Fibroblast of villous mesenchyme (primary cell): ENCODE results near the gene COL4A3. TPM values are rescaled to one million over a fixed set of nuclear protein-coding genes. Genes with fewer than 3 reads are reported as not detected.

Experiments used
- DNase-seq: peaks from one replicate; pipeline ENCODE4 v3.0.0-alpha.2; 2010; ENCODE audit warnings: low read depth
- H3K4me3 ChIP-seq: 2 replicates; pipeline ENCODE4 v1.5.1; 2011; ENCODE audit warnings: low read depth, mild to moderate bottlenecking, low read length
- total RNA-seq: library from RNA; depleted of rRNA; stranded (reverse); fragments of >200 nt; gene quantifications from 2 replicates; pipeline ENCODE4 v1.2.3, GENCODE V29; 2012
- TF ChIP-seq, protein P1 (sequence below): IDR thresholded peaks from 2 replicates; pipeline ENCODE4 v1.5.1; 2012; ENCODE audit warnings: low read depth, mild to moderate bottlenecking, low read length; ENCODE audit not compliant: insufficient read depth

COL4A3 gene
- total RNA-seq, 1 donor, result under 0.01 TPM

DNA sequence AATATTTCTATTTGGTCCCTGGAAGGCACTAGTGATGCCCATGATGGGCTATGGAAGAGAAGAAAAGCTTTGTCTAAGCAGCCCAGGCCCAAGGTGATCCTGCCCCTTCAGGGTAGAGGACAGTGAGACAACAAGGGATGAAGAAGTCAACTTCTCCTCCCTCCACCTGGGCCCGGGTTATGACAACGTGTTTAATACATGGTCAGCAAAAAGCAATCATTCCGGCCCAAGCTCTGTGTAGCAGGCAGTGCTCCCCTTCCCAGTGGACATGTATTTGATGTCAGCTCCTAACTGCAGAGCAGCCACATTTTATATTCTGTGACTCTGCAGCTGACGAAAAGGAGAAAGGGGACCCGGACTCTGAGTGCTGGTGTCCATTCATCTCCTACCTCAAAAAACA is 93.4 kb downstream of the COL4A3 start:
- TF ChIP-seq, protein P1, sequence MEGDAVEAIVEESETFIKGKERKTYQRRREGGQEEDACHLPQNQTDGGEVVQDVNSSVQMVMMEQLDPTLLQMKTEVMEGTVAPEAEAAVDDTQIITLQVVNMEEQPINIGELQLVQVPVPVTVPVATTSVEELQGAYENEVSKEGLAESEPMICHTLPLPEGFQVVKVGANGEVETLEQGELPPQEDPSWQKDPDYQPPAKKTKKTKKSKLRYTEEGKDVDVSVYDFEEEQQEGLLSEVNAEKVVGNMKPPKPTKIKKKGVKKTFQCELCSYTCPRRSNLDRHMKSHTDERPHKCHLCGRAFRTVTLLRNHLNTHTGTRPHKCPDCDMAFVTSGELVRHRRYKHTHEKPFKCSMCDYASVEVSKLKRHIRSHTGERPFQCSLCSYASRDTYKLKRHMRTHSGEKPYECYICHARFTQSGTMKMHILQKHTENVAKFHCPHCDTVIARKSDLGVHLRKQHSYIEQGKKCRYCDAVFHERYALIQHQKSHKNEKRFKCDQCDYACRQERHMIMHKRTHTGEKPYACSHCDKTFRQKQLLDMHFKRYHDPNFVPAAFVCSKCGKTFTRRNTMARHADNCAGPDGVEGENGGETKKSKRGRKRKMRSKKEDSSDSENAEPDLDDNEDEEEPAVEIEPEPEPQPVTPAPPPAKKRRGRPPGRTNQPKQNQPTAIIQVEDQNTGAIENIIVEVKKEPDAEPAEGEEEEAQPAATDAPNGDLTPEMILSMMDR, result no peak
- DNase-seq, result no peak
- H3K4me3 ChIP-seq, result no peak overlapping the region

DNA sequence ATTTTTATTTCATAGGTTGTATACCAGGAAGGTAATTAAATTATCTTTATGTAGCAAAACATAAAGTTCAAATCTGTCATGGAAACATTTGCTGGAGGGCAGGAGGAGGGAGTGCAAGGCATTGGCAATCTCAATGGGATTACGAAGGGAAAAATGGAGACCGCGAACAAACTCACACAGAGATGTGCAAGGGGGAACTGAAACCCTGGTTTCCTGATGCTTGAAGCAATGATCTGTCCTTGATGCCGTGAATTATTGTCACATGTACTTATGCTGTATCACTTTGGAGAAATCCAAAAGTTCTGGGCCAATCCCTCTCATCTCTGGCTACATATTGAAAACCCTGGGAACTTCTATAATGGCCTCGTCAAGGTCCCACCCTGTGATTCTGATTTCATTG is 95.6 kb downstream of the COL4A3 start:
- TF ChIP-seq, protein P1, result no peak
- H3K4me3 ChIP-seq, result no peak overlapping the region
- DNase-seq, result no peak

DNA sequence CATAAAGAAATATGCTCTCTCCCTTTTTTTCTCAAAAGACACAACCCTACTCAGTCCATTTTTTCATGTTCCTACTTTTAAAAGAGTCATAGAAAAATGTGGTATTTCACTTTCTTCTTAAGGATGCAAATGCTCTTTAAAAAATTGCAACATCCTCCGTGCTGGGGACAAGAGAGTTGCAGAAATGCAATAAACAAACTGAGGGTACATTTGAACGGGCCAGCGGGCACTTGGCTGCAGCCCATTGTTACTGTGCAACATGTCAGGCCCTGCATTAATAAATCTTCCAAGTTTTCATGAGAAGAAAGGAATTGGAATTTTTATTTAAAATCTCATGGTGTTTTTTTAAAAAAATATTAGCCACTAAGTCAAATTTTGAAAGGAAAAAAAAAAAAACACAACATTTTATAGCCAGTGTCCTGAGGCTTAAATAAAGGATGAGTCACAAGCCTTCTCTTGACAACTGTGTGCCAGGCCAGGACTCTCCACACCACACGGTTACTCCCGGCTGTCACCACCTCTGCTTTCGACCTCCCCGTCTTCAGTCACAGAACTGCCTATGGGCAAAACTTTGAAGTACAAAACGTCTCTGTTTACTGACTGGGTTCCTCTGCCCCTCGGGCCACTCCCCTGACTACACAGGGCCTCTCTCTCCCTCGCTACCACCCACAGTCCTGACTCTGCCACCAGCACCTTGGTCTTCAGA is 103.1 kb downstream of the COL4A3 start:
- peak; percentile 19 for DNase-seq
- no peak overlapping the region for H3K4me3 ChIP-seq
- TF ChIP-seq, protein P1, result no peak

DNA sequence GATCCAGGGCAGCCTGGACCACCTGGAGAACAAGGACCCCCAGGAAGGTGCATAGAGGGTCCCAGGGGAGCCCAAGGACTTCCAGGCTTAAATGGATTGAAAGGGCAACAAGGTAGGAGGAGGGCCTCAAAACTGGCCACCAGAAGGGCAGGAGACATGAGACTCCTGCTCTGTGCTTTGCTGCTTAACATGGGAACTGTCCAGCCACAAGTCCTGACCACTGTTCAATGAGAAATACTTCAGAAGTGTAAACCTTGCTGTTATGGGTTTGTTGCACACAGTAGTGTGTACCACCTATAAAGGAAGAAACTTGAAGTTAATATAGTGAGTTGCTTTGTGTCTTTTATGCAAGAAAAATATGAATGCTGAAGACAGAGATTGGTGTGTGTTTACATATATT is 116.5 kb downstream of the COL4A3 start:
- peak; percentile 4 for DNase-seq
- TF ChIP-seq, protein P1, result no peak
- H3K4me3 ChIP-seq, result no peak overlapping the region

DNA sequence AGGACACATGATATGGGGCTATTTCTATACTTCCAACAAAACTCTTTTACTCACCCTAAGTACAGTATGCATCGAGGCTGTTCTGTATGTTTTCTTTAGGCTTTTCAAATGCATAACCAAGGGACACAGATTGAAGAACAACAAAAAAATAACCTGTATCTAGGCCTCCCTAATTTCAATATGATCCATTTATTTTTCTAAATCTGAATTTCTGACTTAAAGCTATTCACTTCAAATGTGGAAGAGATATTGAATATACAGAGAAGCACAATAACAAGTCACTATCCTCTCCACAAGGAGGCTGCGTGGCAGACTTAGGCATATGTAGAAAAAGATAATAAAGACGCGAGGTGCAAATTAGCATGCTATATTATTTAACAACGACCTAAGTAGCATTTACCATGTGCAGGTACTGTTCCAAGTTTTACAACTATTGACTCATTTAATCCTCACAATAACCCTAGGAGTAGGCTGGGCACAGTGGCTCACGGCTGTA is 121.4 kb downstream of the COL4A3 start:
- DNase-seq, result no peak
- TF ChIP-seq, protein P1, result no peak
- no peak overlapping the region for H3K4me3 ChIP-seq

DNA sequence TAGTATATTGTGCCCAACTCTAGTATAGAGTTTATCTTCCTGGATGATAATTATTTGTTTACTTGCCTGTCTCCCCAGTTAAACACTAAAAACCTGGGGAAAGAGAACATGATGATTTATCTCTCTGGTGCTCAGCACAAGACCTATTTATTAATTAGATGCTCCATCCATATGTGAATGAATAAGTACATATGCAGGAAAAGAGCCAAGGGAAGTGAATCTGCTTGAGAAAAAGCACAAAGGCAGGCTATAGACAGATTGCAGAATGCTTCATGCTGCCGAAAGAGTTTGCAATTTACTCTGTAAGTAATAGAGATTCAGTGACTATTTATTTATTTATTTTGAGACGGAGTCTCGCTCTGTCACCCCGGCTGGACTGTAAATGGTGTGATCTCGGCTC is 123.3 kb downstream of the COL4A3 start:
- DNase-seq, result no peak
- TF ChIP-seq, protein P1, result no peak
- H3K4me3 ChIP-seq, result no peak overlapping the region

DNA sequence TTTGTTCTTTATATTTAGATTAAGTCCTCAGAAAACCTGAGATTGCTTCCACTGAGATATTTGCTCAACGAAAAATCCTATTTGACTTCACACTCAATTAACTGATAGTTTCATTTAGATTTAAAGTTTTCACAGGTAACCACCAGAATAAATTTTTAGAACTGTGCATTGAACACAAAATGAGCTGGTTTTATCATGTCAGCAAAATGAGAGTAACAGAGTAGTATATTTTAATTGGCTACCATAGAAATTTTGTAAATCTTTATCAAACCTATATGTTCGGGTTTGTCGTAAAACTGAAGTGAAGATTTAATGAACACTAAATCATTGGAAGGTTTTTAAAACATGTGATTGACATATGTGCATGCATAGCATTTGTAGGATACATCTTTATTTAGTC is 127.9 kb downstream of the COL4A3 start:
- TF ChIP-seq, protein P1, result no peak
- no peak for DNase-seq
- H3K4me3 ChIP-seq, result no peak overlapping the region
